GM12878 (cell line): ENCODE results near the gene GPLD1.

ENCODE experiments used
- TCF7 ChIP-seq: IDR thresholded peaks from 2 replicates; pipeline ENCODE4 v1.6.1; 2014; ENCODE audit warnings: antibody characterized with exemption, borderline replicate concordance
- TF ChIP-seq, protein P1 (sequence below), 3 experiments: IDR thresholded peaks in 2 of 3; conservative IDR thresholded peaks in 1 of 3; 2 replicates each; pipeline ENCODE4 v1.5.1; 2011; ENCODE audit warnings: low read depth in 3 of 3, low read length in 3 of 3, mild to moderate bottlenecking in 3 of 3, control low read depth in 2 of 3, moderate library complexity in 2 of 3, inconsistent platforms in 1 of 3, mixed read lengths in 1 of 3; ENCODE audit not compliant: control insufficient read depth in 2 of 3, insufficient read depth in 1 of 3; ENCODE audit errors: extremely low read depth in 1 of 3

DNA sequence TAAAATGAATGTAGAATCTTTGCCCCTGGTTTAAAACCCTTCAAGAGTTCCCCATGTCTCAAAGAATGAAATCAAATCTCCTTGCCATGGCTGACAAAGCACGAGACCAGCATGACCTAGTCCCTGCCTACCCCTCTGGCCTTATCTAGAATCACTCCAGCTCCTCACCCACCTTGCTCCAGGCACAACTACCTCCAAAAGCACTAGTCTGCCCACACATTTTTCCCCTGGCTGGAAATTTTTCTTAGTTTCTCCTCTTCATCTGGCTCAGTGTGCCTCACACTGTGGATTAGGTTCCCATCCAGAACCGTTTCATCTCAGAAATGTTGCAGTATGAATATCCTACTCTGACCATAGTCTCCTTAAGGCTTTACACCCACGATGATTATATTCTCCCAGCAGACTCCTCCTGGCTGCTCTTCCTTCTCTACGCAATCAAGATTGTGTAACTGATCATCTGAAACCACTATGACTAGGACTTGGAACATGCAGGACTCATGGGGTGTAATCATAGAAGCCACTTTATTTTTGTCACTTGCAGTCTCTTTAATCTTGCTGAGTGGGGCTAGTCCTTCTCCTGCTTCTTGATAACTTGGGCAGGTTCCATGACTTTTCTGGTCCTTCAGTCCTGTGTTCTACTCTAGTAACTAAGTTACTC, 94.5 kb downstream of the GPLD1 start:
- TF ChIP-seq, protein P1, sequence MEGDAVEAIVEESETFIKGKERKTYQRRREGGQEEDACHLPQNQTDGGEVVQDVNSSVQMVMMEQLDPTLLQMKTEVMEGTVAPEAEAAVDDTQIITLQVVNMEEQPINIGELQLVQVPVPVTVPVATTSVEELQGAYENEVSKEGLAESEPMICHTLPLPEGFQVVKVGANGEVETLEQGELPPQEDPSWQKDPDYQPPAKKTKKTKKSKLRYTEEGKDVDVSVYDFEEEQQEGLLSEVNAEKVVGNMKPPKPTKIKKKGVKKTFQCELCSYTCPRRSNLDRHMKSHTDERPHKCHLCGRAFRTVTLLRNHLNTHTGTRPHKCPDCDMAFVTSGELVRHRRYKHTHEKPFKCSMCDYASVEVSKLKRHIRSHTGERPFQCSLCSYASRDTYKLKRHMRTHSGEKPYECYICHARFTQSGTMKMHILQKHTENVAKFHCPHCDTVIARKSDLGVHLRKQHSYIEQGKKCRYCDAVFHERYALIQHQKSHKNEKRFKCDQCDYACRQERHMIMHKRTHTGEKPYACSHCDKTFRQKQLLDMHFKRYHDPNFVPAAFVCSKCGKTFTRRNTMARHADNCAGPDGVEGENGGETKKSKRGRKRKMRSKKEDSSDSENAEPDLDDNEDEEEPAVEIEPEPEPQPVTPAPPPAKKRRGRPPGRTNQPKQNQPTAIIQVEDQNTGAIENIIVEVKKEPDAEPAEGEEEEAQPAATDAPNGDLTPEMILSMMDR (IDR thresholded peaks at IDR 0.05 in 2 of 3, conservative IDR thresholded peaks at IDR 0.05 in 1 of 3; ENCODE audit: control insufficient read depth in 2 of 3, extremely low read depth in 1 of 3, insufficient read depth in 1 of 3, low read depth in 3 of 3, low read length in 3 of 3), result no peak
- no peak for TF ChIP-seq TCF7
